ENCODE data around the gene LANCL3. TPM values are rescaled to one million over a fixed set of nuclear protein-coding genes. Genes with fewer than 3 reads are reported as not detected.

LANCL3 gene
- total and polyA plus RNA-seq, 8 donors: 0.30 to 5.3 (median 1.3) TPM

- no peak for DNase-seq
- Histone ChIP-seq H3K27me3 (no peaks in the 10 kb centered on the region), H3K36me3 (no peaks in the 10 kb centered on the region), H3K4me1 (peaks cover 0 to 8% (median 0%) of the 10 kb centered on the region in 4 donors), H3K4me3 (no peak overlapping the region), H3K9me3 (peaks cover 0 to 4% (median 0%) of the 10 kb centered on the region in 4 donors), H3K27ac (no peak overlapping the region)
- intact Hi-C loops (cut with DNase I; ENCODE audit: low total_unique reads): no loop called here
- TF ChIP-seq POLR2A (IDR thresholded peaks at IDR 0.05) (no peak), CTCF (IDR thresholded peaks at IDR 0.05) (no peak), POLR2AphosphoS5 (IDR thresholded peaks at IDR 0.05) (no peak), EP300 (IDR thresholded peaks at IDR 0.05) (no peak)
- WGBS, 5 donors: 82 to 93% (median 89%) methylated on average over 4 of the region's 4 CpGs
Measured at GRCh38 chrX:37662181-37662580, 90.7 kb downstream of the LANCL3 start.

- Histone ChIP-seq H3K27ac (peak overlapping the region in 2 of 5 donors; percentile 12 to 18), H3K4me3 (no peak overlapping the region), H3K27me3 (no peaks in the 10 kb centered on the region), H3K9me3 (peaks cover 0 to 4% (median 0%) of the 10 kb centered on the region in 4 donors), H3K36me3 (no peaks in the 10 kb centered on the region), H3K4me1 (peaks cover 0 to 8% (median 0%) of the 10 kb centered on the region in 4 donors)
- TF ChIP-seq POLR2A (IDR thresholded peaks at IDR 0.05): no peak
- no peak for TF ChIP-seq POLR2AphosphoS5 (IDR thresholded peaks at IDR 0.05)
- TF ChIP-seq EP300 (IDR thresholded peaks at IDR 0.05): no peak
- TF ChIP-seq CTCF (IDR thresholded peaks at IDR 0.05): no peak
- intact Hi-C loops (cut with DNase I; ENCODE audit: low total_unique reads): no loop called here
- peak in 1 of 2 donors; percentile 26 for DNase-seq
Measured at GRCh38 chrX:37666516-37666915, 95.1 kb downstream of the LANCL3 start.

GRCh38 chrX:37667141-37667540, 95.7 kb downstream of the LANCL3 start:
- Histone ChIP-seq H3K27ac (peak overlapping the region in 2 of 5 donors; percentile 12 to 18), H3K36me3 (no peaks in the 10 kb centered on the region), H3K27me3 (no peaks in the 10 kb centered on the region), H3K4me1 (peaks cover 0 to 8% (median 0%) of the 10 kb centered on the region in 4 donors), H3K9me3 (peaks cover 0 to 4% (median 0%) of the 10 kb centered on the region in 4 donors), H3K4me3 (no peak overlapping the region)
- TF ChIP-seq CTCF (IDR thresholded peaks at IDR 0.05) (no peak), EP300 (IDR thresholded peaks at IDR 0.05) (no peak), POLR2AphosphoS5 (IDR thresholded peaks at IDR 0.05) (peak in 2 of 3 donors; percentile 33 to 63), POLR2A (IDR thresholded peaks at IDR 0.05) (no peak)
- 35 to 68% (median 52%) methylated on average over 6 of the region's 6 CpGs for WGBS, 5 donors
- intact Hi-C loops (cut with DNase I; ENCODE audit: low total_unique reads): no loop called here
- peak; percentile 17 to 29 for DNase-seq

GRCh38 chrX:37672563-37672962, 101.1 kb downstream of the LANCL3 start:
- Histone ChIP-seq H3K36me3 (no peaks in the 10 kb centered on the region), H3K4me3 (no peak overlapping the region), H3K27ac (no peak overlapping the region), H3K9me3 (no peaks in the 10 kb centered on the region), H3K27me3 (no peaks in the 10 kb centered on the region), H3K4me1 (peaks cover 0 to 3% (median 0%) of the 10 kb centered on the region in 4 donors)
- intact Hi-C loops (cut with DNase I; ENCODE audit: low total_unique reads): no loop called here
- 57 to 93% (median 77%) methylated on average over 4 of the region's 4 CpGs for WGBS, 5 donors
- TF ChIP-seq POLR2AphosphoS5 (IDR thresholded peaks at IDR 0.05) (no peak), POLR2A (IDR thresholded peaks at IDR 0.05) (no peak), CTCF (IDR thresholded peaks at IDR 0.05) (no peak), EP300 (IDR thresholded peaks at IDR 0.05) (no peak)
- DNase-seq: no peak

Measured in stomach (tissue), 9 donors.